ENCODE measurements around the gene SMARCD3. TPM values are rescaled to one million over a fixed set of nuclear protein-coding genes. Genes with fewer than 3 reads are reported as not detected.

The SMARCD3 gene
- total and polyA plus RNA-seq, 2 of the 4 experiments (the other 2 are of a cell fraction) = 37.5 to 48.5 TPM

GRCh38 chr7:151255390-151255789, 6.9 kb upstream of the SMARCD3 start:
- Histone ChIP-seq H2AK5ac (ENCODE audit: low read depth, low read length) (no peak overlapping the region), H2AFZ (replicated peaks; ENCODE audit: low read length, poor library complexity) (peak overlapping the region; percentile 23), H4K91ac (ENCODE audit: insufficient read depth, low read depth, low read length) (no peak overlapping the region), H3K4me2 (ENCODE audit: low read depth, low read length) (no peak overlapping the region), H2AK9ac (replicated peaks; ENCODE audit: low read depth, low read length, poor library complexity) (no peak overlapping the region), H4K20me1 (ENCODE audit: insufficient read depth, low read length) (no peaks in the 10 kb centered on the region), H3K4me1 (ENCODE audit: control insufficient read depth, insufficient read depth, low read length) (peaks cover 15% of the 10 kb centered on the region), H3K4ac (ENCODE audit: low read depth, low read length) (no peak overlapping the region), H2BK20ac (ENCODE audit: low read depth, low read length) (no peak overlapping the region), H4K5ac (ENCODE audit: low read depth, low read length) (no peak overlapping the region), H3K27ac (ENCODE audit: insufficient read depth, low read length) (no peak overlapping the region), H2BK5ac (ENCODE audit: low read depth, low read length, poor library complexity, severe bottlenecking) (no peak overlapping the region), H3K14ac (replicated peaks; ENCODE audit: low read depth, low read length) (no peak overlapping the region), H2BK15ac (ENCODE audit: low read depth, low read length) (no peak overlapping the region), H3K36me3 (ENCODE audit: control insufficient read depth, insufficient read depth, low read length) (no peaks in the 10 kb centered on the region), H3K23ac (ENCODE audit: low read depth, low read length) (no peak overlapping the region), H3K18ac (ENCODE audit: low read depth, low read length) (no peak overlapping the region), H4K8ac (ENCODE audit: low read depth in 2 of 2, low read length in 2 of 2) (no peak overlapping the region), H3K4me3 (ENCODE audit: insufficient read depth, low read depth, low read length) (no peak overlapping the region), H3K9ac (ENCODE audit: low read depth, low read length) (no peak overlapping the region), H3K56ac (ENCODE audit: extremely low read depth, insufficient read depth, low read length) (no peak overlapping the region), H3K9me1 (ENCODE audit: insufficient read depth, low read length) (peaks cover 5% of the 10 kb centered on the region; the same call in 1 of the 2 replicates), H3K79me1 (ENCODE audit: low read depth in 1 of 2, low read length in 2 of 2) (peaks cover 4 to 21% of the 10 kb centered on the region in 2 experiments; a peak in 2 of 4 replicates), H3K9me3 (ENCODE audit: control insufficient read depth, insufficient read depth, low read length) (no peaks in the 10 kb centered on the region), H3K27me3 (ENCODE audit: control insufficient read depth, insufficient read depth, low read length) (peaks cover 15% of the 10 kb centered on the region), H2BK120ac (ENCODE audit: low read depth, low read length) (no peak overlapping the region)
- no peak for DNase-seq
- ChIA-PET POLR2A (ENCODE audit: unreplicated experiment) (no interaction called here), CTCF (no interaction called here)
- in situ Hi-C loops (cut with MboI; ENCODE audit: low sequenced_read_pairs) = no loop called here
- 74% methylated on average over 7 of the region's 7 CpGs; no CpG with 5 or more reads in 1 of the 2 experiments for WGBS, 2 experiments (ENCODE audit: extremely low coverage in 2 of 2, insufficient read length in 1 of 2)
- BruUV-seq (replicated peaks) = no TSS peak
- TF ChIP-seq FOS (IDR thresholded peaks at IDR 0.05; ENCODE audit: low read depth, low read length) = no peak
- no peak for TF ChIP-seq CEBPB (IDR thresholded peaks at IDR 0.05; ENCODE audit: low read depth, low read length)
- TF ChIP-seq MAZ (IDR thresholded peaks at IDR 0.05; ENCODE audit: borderline replicate concordance, low read depth, low read length) = no peak
- TF ChIP-seq RCOR1 (IDR thresholded peaks at IDR 0.05; ENCODE audit: insufficient replicate concordance, low read length) = no peak
- TF ChIP-seq SMC3 (IDR thresholded peaks at IDR 0.05; ENCODE audit: low read depth, low read length) = no peak
- no peak for TF ChIP-seq RFX5 (IDR thresholded peaks at IDR 0.05; ENCODE audit: low read depth, low read length)
- TF ChIP-seq BHLHE40 (IDR thresholded peaks at IDR 0.05; ENCODE audit: low read depth, low read length) = no peak
- no peak for TF ChIP-seq POLR2A (IDR thresholded peaks at IDR 0.05; ENCODE audit: low read depth, low read length)
- no peak for TF ChIP-seq CTCF (conservative IDR thresholded peaks at IDR 0.05; ENCODE audit: low read depth, low read length)
- TF ChIP-seq RAD21 (IDR thresholded peaks at IDR 0.05; ENCODE audit: low read length) = no peak
- no peak for TF ChIP-seq MAFK (IDR thresholded peaks at IDR 0.05; ENCODE audit: low read depth, low read length)
- no peak for TF ChIP-seq USF2 (IDR thresholded peaks at IDR 0.05; ENCODE audit: low read depth, low read length)
- TF ChIP-seq ELK1 (IDR thresholded peaks at IDR 0.05; ENCODE audit: borderline replicate concordance, low read depth, low read length) = no peak
- no peak for TF ChIP-seq NFE2L2 (IDR thresholded peaks at IDR 0.05; ENCODE audit: low read depth, low read length)
- TF ChIP-seq MXI1 (IDR thresholded peaks at IDR 0.05; ENCODE audit: borderline replicate concordance, low read depth, low read length) = no peak
- no peak for TF ChIP-seq CHD1 (IDR thresholded peaks at IDR 0.05; ENCODE audit: low read depth, low read length)
- ATAC-seq (ENCODE audit: low read depth) = no peak
- dilution Hi-C loops (cut with HindIII; ENCODE audit: low sequenced_read_pairs, unreplicated experiment) = no loop called here
- intact Hi-C loops (cut with micrococcal nuclease) = no loop called here
